ENCODE results near the gene ABI3. TPM values are rescaled to one million over a fixed set of nuclear protein-coding genes. Genes with fewer than 3 reads are reported as not detected.

ABI3 gene
- total RNA-seq, 1 experiment from 2014 or later, result not detected

DNA sequence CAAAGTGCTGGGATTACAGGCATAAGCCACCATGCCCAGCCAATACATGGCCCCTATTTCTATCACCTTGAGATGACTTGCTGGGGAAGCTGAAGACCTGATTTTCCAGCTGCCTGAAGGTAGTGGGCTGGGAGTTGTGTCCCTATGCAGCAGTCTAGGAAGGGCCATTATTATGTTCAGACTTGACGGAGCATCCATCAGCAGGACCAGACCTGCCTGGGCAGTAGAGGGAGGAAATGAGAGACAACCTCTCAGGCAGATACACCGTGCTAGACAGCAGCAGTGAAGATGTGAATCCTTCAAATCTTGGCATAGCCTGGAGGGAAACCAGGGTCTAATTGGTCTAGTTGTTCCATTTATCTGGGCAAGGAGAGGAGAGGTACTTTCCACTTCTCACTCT lies 55.7 kb downstream of the ABI3 start:
- CTCF ChIA-PET, result interaction anchor here (0.7 kb wide), 1 partner anchor 46 kb away, joined by 6 read pairs; no protein-coding TSS in a partner anchor
- H3K4me3 Mint-ChIP-seq (ENCODE audit: low read depth, unreplicated experiment), result no peak overlapping the region
- H3K27ac Mint-ChIP-seq (ENCODE audit: unreplicated experiment), result no peak overlapping the region
- peaks cover 21% of the 10 kb centered on the region for H3K27me3 Mint-ChIP-seq (ENCODE audit: unreplicated experiment)
- TF ChIP-seq, protein P1, sequence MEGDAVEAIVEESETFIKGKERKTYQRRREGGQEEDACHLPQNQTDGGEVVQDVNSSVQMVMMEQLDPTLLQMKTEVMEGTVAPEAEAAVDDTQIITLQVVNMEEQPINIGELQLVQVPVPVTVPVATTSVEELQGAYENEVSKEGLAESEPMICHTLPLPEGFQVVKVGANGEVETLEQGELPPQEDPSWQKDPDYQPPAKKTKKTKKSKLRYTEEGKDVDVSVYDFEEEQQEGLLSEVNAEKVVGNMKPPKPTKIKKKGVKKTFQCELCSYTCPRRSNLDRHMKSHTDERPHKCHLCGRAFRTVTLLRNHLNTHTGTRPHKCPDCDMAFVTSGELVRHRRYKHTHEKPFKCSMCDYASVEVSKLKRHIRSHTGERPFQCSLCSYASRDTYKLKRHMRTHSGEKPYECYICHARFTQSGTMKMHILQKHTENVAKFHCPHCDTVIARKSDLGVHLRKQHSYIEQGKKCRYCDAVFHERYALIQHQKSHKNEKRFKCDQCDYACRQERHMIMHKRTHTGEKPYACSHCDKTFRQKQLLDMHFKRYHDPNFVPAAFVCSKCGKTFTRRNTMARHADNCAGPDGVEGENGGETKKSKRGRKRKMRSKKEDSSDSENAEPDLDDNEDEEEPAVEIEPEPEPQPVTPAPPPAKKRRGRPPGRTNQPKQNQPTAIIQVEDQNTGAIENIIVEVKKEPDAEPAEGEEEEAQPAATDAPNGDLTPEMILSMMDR (IDR thresholded peaks at IDR 0.05; ENCODE audit: unreplicated experiment), result no peak
- peaks cover under 1% of the 10 kb centered on the region for H3K36me3 Mint-ChIP-seq (ENCODE audit: insufficient read depth, unreplicated experiment)
- no peaks in the 10 kb centered on the region for H3K9me3 Mint-ChIP-seq (ENCODE audit: low read depth, unreplicated experiment)
- no peak for DNase-seq
- intact Hi-C loops (cut with micrococcal nuclease; ENCODE audit: unreplicated experiment), result no loop called here
- no TSS peak for BruUV-seq (replicated peaks)
- H3K4me1 Mint-ChIP-seq (ENCODE audit: low read depth, unreplicated experiment), result peaks cover 1% of the 10 kb centered on the region

DNA sequence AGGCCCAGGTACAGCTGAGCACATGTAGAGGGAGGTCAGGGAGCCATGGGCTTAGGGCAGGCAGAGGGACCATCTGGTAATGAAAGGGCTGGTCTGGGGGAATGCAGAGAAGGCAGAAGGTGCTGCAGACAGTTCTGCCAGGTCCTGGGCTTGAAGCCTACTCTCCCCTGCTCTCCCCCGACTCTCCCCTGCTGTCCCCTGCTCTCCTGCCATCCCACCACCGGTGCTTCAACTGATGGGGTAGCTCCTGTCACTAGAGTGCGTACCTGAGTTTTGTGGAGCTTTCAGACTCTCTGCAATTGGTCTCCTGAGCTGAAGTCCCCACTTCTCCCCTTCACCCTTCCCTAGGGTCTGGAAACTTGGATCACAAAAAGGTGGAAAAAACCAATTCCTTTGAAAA lies 57.4 kb downstream of the ABI3 start:
- no peaks in the 10 kb centered on the region for H3K9me3 Mint-ChIP-seq (ENCODE audit: low read depth, unreplicated experiment)
- DNase-seq, result no peak
- no TSS peak for BruUV-seq (replicated peaks)
- CTCF ChIA-PET, result no interaction called here
- TF ChIP-seq, protein P1 (IDR thresholded peaks at IDR 0.05; ENCODE audit: unreplicated experiment), result no peak
- intact Hi-C loops (cut with micrococcal nuclease; ENCODE audit: unreplicated experiment), result no loop called here
- peaks cover 21% of the 10 kb centered on the region for H3K27me3 Mint-ChIP-seq (ENCODE audit: unreplicated experiment)
- no peaks in the 10 kb centered on the region for H3K4me1 Mint-ChIP-seq (ENCODE audit: low read depth, unreplicated experiment)
- no peak overlapping the region for H3K4me3 Mint-ChIP-seq (ENCODE audit: low read depth, unreplicated experiment)
- no peak overlapping the region for H3K27ac Mint-ChIP-seq (ENCODE audit: unreplicated experiment)
- H3K36me3 Mint-ChIP-seq (ENCODE audit: insufficient read depth, unreplicated experiment), result no peaks in the 10 kb centered on the region

DNA sequence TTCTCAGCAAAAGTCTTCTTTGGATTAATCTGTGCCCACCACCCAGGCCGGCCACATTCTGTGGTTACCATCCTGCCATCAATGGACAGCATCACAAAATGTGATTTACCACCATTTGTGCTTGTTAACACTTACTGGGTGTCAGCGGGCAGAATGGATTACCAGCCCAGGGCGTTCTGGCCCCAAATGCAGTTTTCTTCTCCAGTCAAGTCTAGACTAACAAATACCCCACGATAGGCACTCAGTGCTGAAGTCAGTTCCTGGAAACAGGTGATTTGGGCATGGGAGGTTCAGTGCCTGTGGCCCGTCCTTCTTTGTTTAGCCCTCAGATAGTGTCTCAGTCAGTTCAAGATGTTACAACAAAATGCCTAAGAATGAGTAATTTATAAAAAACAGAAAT lies 58.8 kb downstream of the ABI3 start:
- no TSS peak for BruUV-seq (replicated peaks)
- H3K4me1 Mint-ChIP-seq (ENCODE audit: low read depth, unreplicated experiment), result no peaks in the 10 kb centered on the region
- no peak for DNase-seq
- TF ChIP-seq, protein P1 (IDR thresholded peaks at IDR 0.05; ENCODE audit: unreplicated experiment), result no peak
- intact Hi-C loops (cut with micrococcal nuclease; ENCODE audit: unreplicated experiment), result no loop called here
- H3K27ac Mint-ChIP-seq (ENCODE audit: unreplicated experiment), result no peak overlapping the region
- no peaks in the 10 kb centered on the region for H3K36me3 Mint-ChIP-seq (ENCODE audit: insufficient read depth, unreplicated experiment)
- peaks cover 10% of the 10 kb centered on the region for H3K27me3 Mint-ChIP-seq (ENCODE audit: unreplicated experiment)
- CTCF ChIA-PET, result no interaction called here
- H3K9me3 Mint-ChIP-seq (ENCODE audit: low read depth, unreplicated experiment), result no peaks in the 10 kb centered on the region
- no peak overlapping the region for H3K4me3 Mint-ChIP-seq (ENCODE audit: low read depth, unreplicated experiment)

Other genes starting within 250 kb of the ABI3 start
- not detected in 2 replicates for gene GIP, start 242.1 kb upstream of the ABI3 start, total RNA-seq (2022)
- 14.4 and 17.6 TPM in 2 replicates for gene IGF2BP1, start 213.3 kb upstream of the ABI3 start, total RNA-seq (2022)
- 0.20 and 1.3 TPM in 2 replicates for gene B4GALNT2, start 77.9 kb upstream of the ABI3 start, total RNA-seq (2022)
- gene GNGT2, start 133 bp upstream of the ABI3 start, total RNA-seq (2022), result not detected in 2 replicates
- not detected in 2 replicates for gene PHOSPHO1, start 20.1 kb downstream of the ABI3 start, total RNA-seq (2022)
- gene ZNF652, start 151.5 kb downstream of the ABI3 start, total RNA-seq (2022), result 41.9 and 42.8 TPM in 2 replicates
- gene PHB1, start 204.2 kb downstream of the ABI3 start, total RNA-seq (2022), result 413 and 469 TPM in 2 replicates